Suppressor macrophage treated with lipopolysaccharide for 1 hour (primary cell): ENCODE measurements around the gene GUSB.
"Not testable (repeated sequence)": the region's sequence is repeated elsewhere in the genome, so short reads cannot be mapped to it uniquely, and the experiment has no call there.

Source experiments
- DNase-seq, 3 donors: peaks; one replicate each; pipeline ENCODE4 v3.0.0-alpha.2; 2020 to 2022

The GUSB gene

GRCh38 chr7:65975814-65976445 is 6.1 kb downstream of the GUSB start:
- no peak for DNase-seq

GRCh38 chr7:65974876-65975275 is 7.1 kb downstream of the GUSB start:
- no peak for DNase-seq

GRCh38 chr7:65974191-65974801 is 7.7 kb downstream of the GUSB start:
- no peak for DNase-seq

- no peak for DNase-seq
Observed at GRCh38 chr7:65972976-65973375, 9.0 kb downstream of the GUSB start.

GRCh38 chr7:65971021-65971420 is 11.0 kb downstream of the GUSB start:
- no peak for DNase-seq

GRCh38 chr7:65968256-65969185 is 13.5 kb downstream of the GUSB start:
- DNase-seq: no peak

GRCh38 chr7:65967361-65968155 is 14.5 kb downstream of the GUSB start:
- no peak for DNase-seq

GRCh38 chr7:65966146-65966545 is 15.9 kb downstream of the GUSB start:
- DNase-seq: no peak

GRCh38 chr7:65964671-65965070 is 17.3 kb downstream of the GUSB start:
- not testable (repeated sequence) for DNase-seq

- no peak for DNase-seq
Observed at GRCh38 chr7:65962033-65962432, 20.0 kb downstream of the GUSB start.

- DNase-seq: no peak
Observed at GRCh38 chr7:65960351-65961074, 21.5 kb downstream of the GUSB start.

GRCh38 chr7:65955718-65956117 is 26.3 kb downstream of the GUSB start:
- DNase-seq: no peak

- DNase-seq: no peak
Observed at GRCh38 chr7:65953890-65954450, 28.0 kb downstream of the GUSB start.

- DNase-seq: no peak
Observed at GRCh38 chr7:65953001-65953720, 28.9 kb downstream of the GUSB start.

- no peak for DNase-seq
Observed at GRCh38 chr7:65951837-65952578, 30.0 kb downstream of the GUSB start.

GRCh38 chr7:65946904-65947303 is 35.1 kb downstream of the GUSB start:
- DNase-seq: peak in 2 of 3 donors; percentile 7 to 21

GRCh38 chr7:65945787-65946186 is 36.2 kb downstream of the GUSB start:
- not testable (repeated sequence) for DNase-seq

- no peak for DNase-seq
Observed at GRCh38 chr7:65938336-65938895, 43.6 kb downstream of the GUSB start.

GRCh38 chr7:65937296-65937695 is 44.7 kb downstream of the GUSB start:
- DNase-seq: no peak

GRCh38 chr7:65931685-65932084 is 50.3 kb downstream of the GUSB start:
- no peak for DNase-seq
